ENCODE data around the gene TMC8. TPM values are rescaled to one million over a fixed set of nuclear protein-coding genes. Genes with fewer than 3 reads are reported as not detected.
"Not testable (repeated sequence)": the region's sequence is repeated elsewhere in the genome, so short reads cannot be mapped to it uniquely, and the experiment has no call there.

The TMC8 gene
- total RNA-seq, result 1.3 TPM
- long read RNA-seq, partial matches to known transcripts, result 0 of 1 reads
- long read RNA-seq, other reads (novel, unspliced or antisense), result 1 of 1 reads

GRCh38 chr17:78130437-78131101, at the start of gene TMC8:
Gene TMC8, plus strand, starts transcription at chr17:78130771. Its CDS starts 818 bp downstream, at chr17:78131589.
- H3K4me3 ChIP-seq, result peak within 1 kb of the TSS; percentile 48
- no peak for TF ChIP-seq CTCF (IDR thresholded peaks at IDR 0.05; ENCODE audit: borderline replicate concordance)
- no peaks in the 10 kb centered on the region for H3K9me3 ChIP-seq (replicated peaks)
- peaks cover 2% of the 10 kb centered on the region for H3K36me3 ChIP-seq
- no peaks in the 10 kb centered on the region for H3K27me3 ChIP-seq (ENCODE audit: low read depth)
- peaks cover 76% of the 10 kb centered on the region for H3K4me1 ChIP-seq
- DNase-seq, result no peak
- intact Hi-C loops (cut with micrococcal nuclease), result no loop called here
- H3K27ac ChIP-seq (replicated peaks), result peak within 1 kb of the TSS; percentile 93

- intact Hi-C loops (cut with micrococcal nuclease), result no loop called here
- peak overlapping the region; percentile 81 for H3K27ac ChIP-seq (replicated peaks)
- TF ChIP-seq CTCF (IDR thresholded peaks at IDR 0.05; ENCODE audit: borderline replicate concordance), result no peak
Measured at GRCh38 chr17:78081551-78081950, 49.0 kb upstream of the TMC8 start.

GRCh38 chr17:78082355-78082872, 48.2 kb upstream of the TMC8 start:
- peaks cover 88% of the 10 kb centered on the region for H3K36me3 ChIP-seq
- intact Hi-C loops (cut with micrococcal nuclease); H3K27me3 ChIP-seq (ENCODE audit: low read depth); H3K9me3 ChIP-seq (replicated peaks); H3K4me3 ChIP-seq: not testable (repeated sequence)
- peaks cover 51% of the 10 kb centered on the region for H3K4me1 ChIP-seq
- peak overlapping the region; percentile 81 for H3K27ac ChIP-seq (replicated peaks)
- DNase-seq, result peak; percentile 38

More at GRCh38 chr17:78081551-78081950, 49.0 kb upstream of the TMC8 start:
- Histone ChIP-seq H3K9me3 (replicated peaks) (no peaks in the 10 kb centered on the region), H3K27me3 (ENCODE audit: low read depth) (no peaks in the 10 kb centered on the region), H3K36me3 (peaks cover 88% of the 10 kb centered on the region), H3K4me1 (peaks cover 51% of the 10 kb centered on the region), H3K4me3 (no peak overlapping the region)
- DNase-seq, result no peak

GRCh38 chr17:78082988-78083387, 47.6 kb upstream of the TMC8 start:
- DNase-seq, result no peak
- intact Hi-C loops (cut with micrococcal nuclease), result no loop called here
- no peaks in the 10 kb centered on the region for H3K27me3 ChIP-seq (ENCODE audit: low read depth)
- H3K9me3 ChIP-seq (replicated peaks), result no peaks in the 10 kb centered on the region
- peaks cover 51% of the 10 kb centered on the region for H3K4me1 ChIP-seq
- no peak for TF ChIP-seq CTCF (IDR thresholded peaks at IDR 0.05; ENCODE audit: borderline replicate concordance)
- H3K27ac ChIP-seq (replicated peaks), result peak overlapping the region; percentile 81
- peaks cover 88% of the 10 kb centered on the region for H3K36me3 ChIP-seq
- H3K4me3 ChIP-seq, result no peak overlapping the region

GRCh38 chr17:78086740-78087139, 43.8 kb upstream of the TMC8 start:
- Histone ChIP-seq H3K27me3 (ENCODE audit: low read depth) (no peaks in the 10 kb centered on the region), H3K4me3 (no peak overlapping the region), H3K9me3 (replicated peaks) (no peaks in the 10 kb centered on the region), H3K27ac (replicated peaks) (no peak overlapping the region), H3K4me1 (peaks cover 49% of the 10 kb centered on the region), H3K36me3 (peaks cover 86% of the 10 kb centered on the region)
- no peak for TF ChIP-seq CTCF (IDR thresholded peaks at IDR 0.05; ENCODE audit: borderline replicate concordance)
- no peak for DNase-seq
- intact Hi-C loops (cut with micrococcal nuclease), result no loop called here

- Histone ChIP-seq H3K27ac (replicated peaks) (peak overlapping the region; percentile 15), H3K4me3 (no peak overlapping the region), H3K4me1 (peaks cover 31% of the 10 kb centered on the region), H3K9me3 (replicated peaks) (no peaks in the 10 kb centered on the region), H3K36me3 (peaks cover 93% of the 10 kb centered on the region), H3K27me3 (ENCODE audit: low read depth) (no peaks in the 10 kb centered on the region)
- TF ChIP-seq CTCF (IDR thresholded peaks at IDR 0.05; ENCODE audit: borderline replicate concordance), result no peak
- no peak for DNase-seq
- intact Hi-C loops (cut with micrococcal nuclease), result no loop called here
Measured at GRCh38 chr17:78088529-78088928, 42.0 kb upstream of the TMC8 start.

All from left ventricle myocardium inferior (tissue), 1 donor.